Measurements from ENCODE around the gene LSAMP. TPM values are rescaled to one million over a fixed set of nuclear protein-coding genes. Genes with fewer than 3 reads are reported as not detected.

Gene LSAMP
- total RNA-seq, 1 donor from 2014 or later, result 4.4 TPM

GRCh38 chr3:115999001-115999585 lies 446.2 kb downstream of the LSAMP start:
- H3K9me3 Mint-ChIP-seq (ENCODE audit: unreplicated experiment), result peaks cover 8% of the 10 kb centered on the region
- TF ChIP-seq CTCF (IDR thresholded peaks at IDR 0.05), result no peak
- H3K4me1 Mint-ChIP-seq (ENCODE audit: unreplicated experiment), result peaks cover 42% of the 10 kb centered on the region
- no peaks in the 10 kb centered on the region for H3K36me3 Mint-ChIP-seq (ENCODE audit: unreplicated experiment)
- H3K27me3 Mint-ChIP-seq (ENCODE audit: unreplicated experiment), result peaks cover under 1% of the 10 kb centered on the region
- DNase-seq (ENCODE audit: extremely low spot score, unreplicated experiment), result no peak
- H3K4me3 Mint-ChIP-seq (ENCODE audit: unreplicated experiment), result no peak overlapping the region
- H3K27ac Mint-ChIP-seq (ENCODE audit: unreplicated experiment), result no peak overlapping the region

GRCh38 chr3:115996420-115997108 lies 448.7 kb downstream of the LSAMP start:
- Mint-ChIP-seq H3K4me1 (ENCODE audit: unreplicated experiment) (peaks cover 30% of the 10 kb centered on the region), H3K4me3 (ENCODE audit: unreplicated experiment) (no peak overlapping the region), H3K9me3 (ENCODE audit: unreplicated experiment) (peaks cover 8% of the 10 kb centered on the region), H3K36me3 (ENCODE audit: unreplicated experiment) (no peaks in the 10 kb centered on the region), H3K27me3 (ENCODE audit: unreplicated experiment) (peaks cover 4% of the 10 kb centered on the region), H3K27ac (ENCODE audit: unreplicated experiment) (no peak overlapping the region)
- TF ChIP-seq CTCF (IDR thresholded peaks at IDR 0.05), result no peak
- no peak for DNase-seq (ENCODE audit: extremely low spot score, unreplicated experiment)

GRCh38 chr3:115990669-115991068 lies 454.6 kb downstream of the LSAMP start:
- Mint-ChIP-seq H3K36me3 (ENCODE audit: unreplicated experiment) (no peaks in the 10 kb centered on the region), H3K27me3 (ENCODE audit: unreplicated experiment) (peaks cover 4% of the 10 kb centered on the region), H3K9me3 (ENCODE audit: unreplicated experiment) (peaks cover 4% of the 10 kb centered on the region), H3K27ac (ENCODE audit: unreplicated experiment) (no peak overlapping the region), H3K4me3 (ENCODE audit: unreplicated experiment) (no peak overlapping the region), H3K4me1 (ENCODE audit: unreplicated experiment) (peaks cover 5% of the 10 kb centered on the region)
- no peak for TF ChIP-seq CTCF (IDR thresholded peaks at IDR 0.05)
- DNase-seq (ENCODE audit: extremely low spot score, unreplicated experiment), result no peak

- Mint-ChIP-seq H3K4me3 (ENCODE audit: unreplicated experiment) (no peak overlapping the region), H3K27me3 (ENCODE audit: unreplicated experiment) (peaks cover 4% of the 10 kb centered on the region), H3K27ac (ENCODE audit: unreplicated experiment) (no peak overlapping the region), H3K36me3 (ENCODE audit: unreplicated experiment) (no peaks in the 10 kb centered on the region), H3K9me3 (ENCODE audit: unreplicated experiment) (no peaks in the 10 kb centered on the region), H3K4me1 (ENCODE audit: unreplicated experiment) (peaks cover 5% of the 10 kb centered on the region)
- TF ChIP-seq CTCF (IDR thresholded peaks at IDR 0.05), result no peak
- no peak for DNase-seq (ENCODE audit: extremely low spot score, unreplicated experiment)
Measured at GRCh38 chr3:115989684-115990421, 455.4 kb downstream of the LSAMP start.

Measured in osteocyte (in vitro differentiated cells).